T follicular helper cell (primary cell): ENCODE data around the gene RPUSD3.
"Not testable (repeated sequence)": the region's sequence is repeated elsewhere in the genome, so short reads cannot be mapped to it uniquely, and the experiment has no call there.

Experiments
- DNase-seq: peaks from one replicate; pipeline ENCODE4 v3.0.0-alpha.2; 2020; ENCODE audit warnings: low read depth

The RPUSD3 gene

DNA sequence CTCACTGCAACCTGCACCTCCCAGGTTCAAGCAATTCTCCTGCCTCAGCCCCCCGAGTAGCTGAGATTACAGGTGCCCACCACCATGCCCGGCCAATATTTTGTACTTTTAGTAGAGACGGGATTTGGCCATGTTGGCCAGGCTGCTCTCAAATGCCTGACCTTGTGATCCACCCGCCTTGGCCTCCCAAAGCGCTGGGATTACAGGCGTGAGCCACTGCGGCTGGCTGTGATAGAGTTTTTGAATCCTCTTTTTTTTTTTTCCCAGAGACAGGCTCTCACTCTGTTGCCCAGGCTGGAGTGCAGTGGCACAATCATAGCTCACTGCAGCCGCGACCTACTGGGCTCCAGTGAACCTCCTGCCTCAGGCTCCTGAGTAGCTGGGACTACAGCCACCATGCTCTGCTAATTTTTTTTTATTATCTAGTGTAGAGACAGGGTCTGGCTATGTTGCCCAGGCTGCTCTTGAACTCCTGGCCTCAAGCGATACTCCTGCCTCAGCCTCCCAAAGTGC is 21.4 kb upstream of the RPUSD3 start:
- not testable (repeated sequence) for DNase-seq

DNA sequence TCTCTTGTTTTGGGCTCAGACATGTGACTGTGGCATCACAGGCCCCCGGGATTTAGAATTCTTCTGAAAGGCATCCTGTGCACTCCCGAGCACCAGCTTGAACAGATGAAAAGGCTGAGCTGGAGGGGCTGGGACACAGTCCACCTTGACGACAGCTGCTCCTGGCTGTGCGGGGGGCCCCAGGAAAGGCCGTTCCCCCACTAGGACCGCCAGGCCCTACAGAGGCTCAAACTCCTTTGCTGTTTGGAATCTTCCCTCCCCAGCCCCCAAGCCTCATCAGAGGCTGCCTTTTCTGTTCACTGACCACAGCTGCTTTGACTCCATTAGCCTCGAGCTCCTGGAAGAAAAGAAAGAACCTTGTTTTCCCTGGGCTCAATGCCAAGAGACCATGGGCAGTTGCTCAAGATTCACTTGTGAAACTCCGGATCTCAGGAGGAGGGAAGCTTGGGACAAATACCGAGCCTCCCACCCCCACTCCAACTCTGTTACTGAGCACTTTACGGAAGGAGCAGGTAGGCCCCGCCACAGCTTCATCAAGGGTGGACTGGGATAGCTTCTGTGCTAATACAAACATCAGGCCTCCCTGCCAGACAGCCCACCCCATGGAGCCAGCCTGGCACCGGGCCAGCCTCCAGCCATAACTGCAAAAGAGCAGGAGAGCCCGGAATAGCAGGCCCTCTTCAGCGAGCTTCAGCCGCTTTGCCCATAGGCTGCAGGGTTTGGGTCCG is 20.6 kb upstream of the RPUSD3 start:
- DNase-seq, result no peak

DNA sequence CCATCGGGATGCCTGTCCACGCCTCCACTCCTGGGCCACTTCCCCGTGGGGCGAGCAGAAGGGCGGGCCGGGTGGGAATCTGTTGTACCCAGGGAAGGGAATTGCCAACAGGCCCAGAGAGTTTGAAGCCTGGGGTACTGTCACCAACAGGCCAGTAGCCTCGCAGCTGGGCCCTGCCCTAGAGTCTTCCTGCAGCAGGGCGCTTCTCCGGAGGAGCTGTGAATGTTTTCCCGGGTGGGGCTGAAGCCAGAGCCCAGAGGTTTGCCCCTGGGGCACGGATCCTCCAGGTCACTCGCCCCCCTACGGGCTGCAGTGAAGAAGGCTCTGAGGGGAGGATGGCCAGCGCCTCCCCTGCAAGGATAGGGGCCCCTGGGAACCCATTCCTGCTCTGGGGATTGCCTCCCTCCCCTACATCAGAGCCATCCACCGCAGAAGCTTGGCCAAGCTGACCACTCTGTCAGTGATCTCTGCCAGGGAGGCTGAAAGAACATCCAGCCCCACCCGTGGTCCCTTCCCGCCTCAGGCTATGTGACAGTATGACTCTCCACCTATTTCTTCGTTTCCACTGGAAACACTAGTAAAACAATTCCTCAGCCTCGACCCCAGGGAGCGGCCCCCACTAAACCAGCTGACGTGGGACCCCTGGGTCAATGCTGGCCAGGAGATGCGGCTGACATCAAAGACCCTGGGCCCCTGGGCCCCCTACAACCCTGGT is 19.4 kb upstream of the RPUSD3 start:
- no peak for DNase-seq

DNA sequence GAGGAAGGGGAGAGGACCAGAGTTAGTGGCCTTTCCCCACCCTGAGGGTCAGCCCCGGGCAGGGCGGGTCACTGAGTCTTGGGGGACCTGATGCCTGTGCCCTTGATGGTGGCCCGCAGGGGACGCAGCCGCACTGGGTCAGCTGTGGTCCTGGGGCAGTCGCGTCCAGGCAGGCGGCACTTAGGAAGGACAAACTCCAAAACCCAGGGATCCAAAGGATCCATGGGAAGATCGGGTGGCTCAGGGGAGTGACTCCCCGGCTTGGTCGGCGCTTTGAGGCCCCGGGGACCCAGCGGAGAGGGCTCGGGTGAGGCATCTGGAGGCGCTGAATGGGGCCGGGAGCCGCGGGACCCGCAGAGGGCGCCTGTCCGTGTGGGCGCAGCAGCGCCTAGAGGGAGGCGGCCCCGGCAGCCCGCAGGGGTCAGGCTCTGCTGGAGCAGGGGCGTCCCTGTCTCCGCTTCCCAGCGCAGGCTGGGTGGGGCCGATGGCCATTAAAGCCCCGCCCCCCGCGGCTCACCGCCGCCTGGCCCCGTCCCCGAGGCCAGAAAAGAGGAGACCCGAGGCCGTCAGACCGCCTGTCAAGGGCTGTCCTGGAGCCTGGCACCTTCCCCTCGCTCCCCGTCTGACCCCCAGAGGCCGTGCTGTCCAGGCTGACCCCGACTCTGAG is 18.7 kb upstream of the RPUSD3 start:
- DNase-seq, result no peak

DNA sequence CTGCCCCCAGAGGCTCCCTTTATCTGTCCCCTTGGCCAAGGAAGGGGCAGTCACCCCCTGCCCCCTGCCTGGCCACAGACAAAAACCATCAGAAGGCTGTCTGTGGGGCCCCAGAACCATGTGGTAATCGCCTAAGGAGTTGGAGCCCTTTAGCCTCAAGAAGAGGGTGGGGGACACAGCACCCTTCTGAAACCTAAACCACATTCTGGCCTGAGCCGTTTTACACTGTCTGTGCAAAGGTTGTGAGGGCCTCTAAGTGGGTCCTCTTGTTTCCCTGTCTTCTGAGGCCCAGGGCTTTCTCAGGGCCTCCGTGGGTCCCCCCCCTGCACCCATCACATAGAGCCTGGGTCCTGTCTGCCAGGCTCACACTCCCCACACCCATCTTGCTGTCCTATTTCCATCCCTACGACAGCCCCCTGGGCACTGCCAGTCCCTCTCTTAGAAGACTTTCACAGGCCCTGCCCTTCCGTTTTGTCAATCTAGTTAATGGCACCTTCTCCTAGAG is 17.9 kb upstream of the RPUSD3 start:
- no peak for DNase-seq

DNA sequence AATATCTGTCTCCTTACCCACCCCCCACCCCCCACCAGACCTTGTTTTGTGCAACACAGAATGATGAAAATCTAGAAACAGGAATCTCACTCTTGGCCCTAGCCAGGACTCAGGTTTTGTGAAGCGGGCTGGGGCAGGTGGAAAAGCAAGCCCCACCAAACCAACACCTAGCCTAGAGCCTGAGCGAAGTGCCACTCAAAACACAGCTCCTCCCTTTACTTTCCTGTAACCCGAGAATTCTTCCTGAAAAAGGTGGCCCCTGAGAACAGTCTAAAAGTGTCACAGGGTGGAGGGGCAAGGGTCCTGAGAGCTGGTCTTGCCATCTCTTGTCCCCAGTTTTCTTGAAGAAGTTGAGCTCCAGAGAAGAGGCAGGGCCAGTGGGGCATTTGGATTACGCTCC is 17.4 kb upstream of the RPUSD3 start:
- no peak for DNase-seq

DNA sequence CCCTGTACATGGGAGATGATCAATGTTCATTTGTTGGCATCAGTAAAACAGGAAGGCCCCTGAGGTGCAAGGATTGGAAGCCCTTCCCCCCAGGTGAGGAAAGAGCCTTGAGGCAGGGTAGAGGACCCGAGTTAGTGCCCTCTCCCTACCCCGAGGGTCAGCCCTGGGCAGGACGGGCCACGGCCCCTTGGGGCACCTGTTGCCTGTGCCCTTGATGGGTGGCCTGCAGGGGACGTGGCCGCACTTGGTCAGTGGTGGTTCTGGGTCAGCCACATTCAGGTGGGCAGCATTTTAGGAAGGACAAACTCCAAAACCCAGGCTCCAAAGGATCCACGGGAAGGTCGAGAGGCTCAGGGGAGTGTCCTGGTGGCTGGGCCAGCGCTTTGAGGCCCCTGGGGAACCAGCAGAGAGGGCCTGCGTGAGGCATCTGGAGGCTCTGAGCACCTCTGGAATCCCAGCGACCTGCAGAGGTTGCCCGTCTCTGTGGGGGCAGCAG is 15.8 kb upstream of the RPUSD3 start:
- no peak for DNase-seq

DNA sequence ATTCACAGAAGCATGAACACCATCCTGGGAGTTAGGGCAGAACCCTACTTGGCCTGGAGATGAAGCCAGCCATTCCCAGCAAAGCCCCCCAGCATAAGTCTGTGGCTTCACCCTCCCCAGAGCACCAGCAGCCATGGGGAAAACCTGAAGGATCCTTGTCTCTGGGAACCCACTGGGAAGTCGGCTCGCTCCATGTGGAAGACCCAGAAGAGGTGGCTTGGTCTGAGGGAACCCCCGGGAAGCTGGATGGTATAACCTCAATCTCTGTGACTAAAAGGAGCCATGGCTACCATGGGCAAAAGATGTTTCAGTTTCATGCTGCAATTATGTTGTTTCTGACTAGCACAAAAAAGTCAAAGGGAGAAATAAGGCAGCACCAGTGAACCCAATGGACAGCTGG is 11.8 kb upstream of the RPUSD3 start:
- DNase-seq, result no peak

DNA sequence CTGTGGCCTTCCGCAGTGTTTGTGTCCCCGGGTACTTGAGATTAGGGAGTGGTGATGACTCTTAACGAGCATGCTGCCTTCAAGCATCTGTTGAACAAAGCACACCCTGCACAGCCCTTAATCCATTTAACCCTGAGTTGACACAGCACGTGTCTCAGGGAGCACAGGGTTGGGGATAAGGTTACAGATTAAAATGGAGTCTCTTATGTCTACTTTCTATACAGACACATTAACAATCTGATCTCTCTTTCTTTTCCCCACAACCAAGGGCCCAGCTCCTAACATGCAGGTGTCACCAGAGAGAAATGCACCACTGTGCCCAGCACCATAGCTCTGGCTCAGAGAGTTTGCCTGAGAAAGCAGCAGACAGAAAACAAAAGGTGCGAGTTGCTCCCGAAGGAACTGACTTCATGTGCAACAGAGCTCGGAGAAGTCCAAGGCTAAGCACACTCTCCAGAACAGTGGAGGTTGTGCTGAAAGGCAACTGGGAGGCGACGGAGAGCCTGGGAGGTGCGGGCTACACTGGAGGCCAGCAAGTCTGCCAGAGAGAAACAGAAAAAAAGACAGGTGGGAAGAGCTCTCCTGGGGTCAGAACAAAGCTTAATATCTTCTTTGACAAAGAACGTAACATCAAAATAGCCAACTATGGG is 10.6 kb upstream of the RPUSD3 start:
- DNase-seq, result not testable (repeated sequence)

DNA sequence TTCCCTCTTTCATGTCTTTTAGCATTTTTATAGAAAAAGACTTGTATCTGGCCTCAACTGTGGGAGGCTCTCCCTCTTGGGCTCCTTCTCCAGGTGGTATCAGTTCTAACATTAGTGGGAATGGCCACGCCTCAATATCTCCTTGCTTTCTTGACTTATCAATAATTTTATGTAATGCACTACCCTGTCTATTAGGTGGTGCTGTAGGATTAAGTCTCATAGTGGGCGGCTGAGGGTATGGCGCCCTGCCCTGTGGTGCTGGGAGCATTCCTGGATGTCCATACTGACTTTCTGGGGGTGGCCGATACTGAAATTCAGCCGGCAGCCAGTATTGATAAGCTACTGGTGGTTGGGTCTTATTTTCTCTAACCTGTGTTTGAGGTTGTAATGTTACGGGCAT is 8.7 kb upstream of the RPUSD3 start:
- no peak for DNase-seq

DNA sequence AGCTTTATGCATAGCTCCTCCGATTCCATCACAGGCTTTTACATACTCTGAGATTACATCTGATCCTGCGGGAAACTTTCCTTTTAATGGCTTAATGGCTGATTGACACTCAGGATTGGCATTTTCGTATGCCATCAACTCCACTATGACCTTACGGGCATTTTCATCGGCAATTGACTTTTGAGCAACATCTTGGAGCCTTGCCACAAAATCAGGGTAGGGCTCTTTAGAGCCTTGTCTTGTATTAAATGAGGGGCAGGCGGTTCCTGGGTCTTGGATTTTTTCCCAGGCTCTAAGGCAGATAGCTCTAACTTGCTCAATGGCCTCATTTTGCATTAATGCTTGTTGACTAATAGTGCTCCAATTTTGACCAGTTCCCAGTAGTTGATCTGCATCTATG is 8.1 kb upstream of the RPUSD3 start:
- not testable (repeated sequence) for DNase-seq

DNA sequence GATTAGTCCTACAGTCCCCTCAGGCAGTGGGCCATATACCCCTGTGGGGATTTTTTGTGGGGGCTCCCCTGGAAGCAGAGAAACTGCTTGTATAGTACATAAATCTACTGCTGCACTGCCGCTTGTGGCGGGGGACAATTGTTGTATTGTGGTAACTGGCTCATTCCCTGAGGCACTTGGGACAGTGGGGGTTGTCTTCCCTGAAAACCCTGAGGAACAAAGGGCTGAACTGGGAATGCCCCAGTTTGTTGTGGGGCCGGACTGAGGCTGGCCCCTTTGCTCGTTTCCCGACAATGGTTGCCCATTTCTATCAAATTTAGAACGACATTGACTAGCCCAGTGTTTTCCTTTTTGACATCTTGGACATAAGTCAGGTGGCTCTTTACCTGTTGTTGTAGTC is 7.6 kb upstream of the RPUSD3 start:
- DNase-seq, result not testable (repeated sequence)

DNA sequence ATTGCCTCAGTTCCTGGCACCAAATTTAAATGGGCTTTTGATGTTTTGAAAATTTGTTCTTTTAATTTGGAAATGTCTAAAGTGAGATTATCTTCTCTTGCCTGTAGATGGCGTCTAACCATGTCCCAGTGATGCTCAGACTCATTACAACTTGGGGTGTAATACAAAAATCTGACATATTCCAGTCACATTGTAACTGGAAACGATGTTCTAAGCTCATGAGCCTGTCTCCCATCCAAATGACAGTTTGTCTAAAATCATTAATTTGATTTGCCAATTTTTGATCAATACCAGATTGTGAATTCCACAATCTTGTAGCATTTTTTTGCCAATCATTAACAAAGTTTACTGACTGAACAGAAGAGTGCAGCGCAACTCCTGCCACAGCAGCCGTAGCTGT is 5.1 kb upstream of the RPUSD3 start:
- not testable (repeated sequence) for DNase-seq

DNA sequence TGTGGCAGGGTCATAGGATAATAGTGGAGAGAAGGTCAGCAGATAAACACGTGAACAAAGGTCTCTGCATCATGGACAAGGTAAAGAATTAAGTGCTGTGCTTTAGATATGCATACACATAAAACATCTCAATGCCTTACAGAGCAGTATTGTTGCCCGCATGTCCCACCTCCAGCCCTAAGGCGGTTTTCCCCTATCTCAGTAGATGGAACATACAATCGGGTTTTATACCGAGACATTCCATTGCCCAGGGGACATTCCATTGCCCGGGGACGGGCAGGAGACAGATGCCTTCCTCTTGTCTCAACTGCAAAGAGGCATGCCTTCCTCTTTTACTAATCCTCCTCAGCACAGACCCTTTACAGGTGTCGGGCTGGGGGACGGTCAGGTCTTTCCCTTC is 4.1 kb upstream of the RPUSD3 start:
- DNase-seq, result not testable (repeated sequence)

DNA sequence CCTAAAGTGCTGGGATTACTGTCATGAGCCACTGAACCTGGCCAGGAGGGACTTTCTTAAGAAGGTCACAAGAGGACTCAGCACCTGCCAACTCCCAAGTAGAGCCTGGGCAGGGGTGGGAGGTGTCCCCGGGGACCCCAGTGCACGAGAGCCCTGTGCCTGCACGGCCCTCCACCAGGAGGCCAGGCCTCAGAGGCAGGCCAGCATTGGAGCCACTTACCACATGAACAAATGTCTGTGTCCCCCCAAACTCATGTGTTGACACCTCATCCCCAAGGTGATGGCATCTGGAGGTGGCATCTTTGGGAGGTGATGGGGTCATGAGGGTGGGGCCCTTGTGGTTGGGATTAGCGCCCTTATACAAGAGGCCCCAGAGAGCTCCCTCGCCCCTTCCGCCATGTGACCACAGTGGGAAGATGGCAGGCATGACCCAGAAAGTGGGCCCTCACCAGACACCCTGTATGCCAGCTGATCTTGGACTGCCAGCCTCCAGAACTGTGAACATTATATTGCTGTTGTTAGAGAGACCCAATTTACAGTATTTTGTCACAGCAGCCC is 3.2 kb upstream of the RPUSD3 start:
- DNase-seq, result no peak

DNA sequence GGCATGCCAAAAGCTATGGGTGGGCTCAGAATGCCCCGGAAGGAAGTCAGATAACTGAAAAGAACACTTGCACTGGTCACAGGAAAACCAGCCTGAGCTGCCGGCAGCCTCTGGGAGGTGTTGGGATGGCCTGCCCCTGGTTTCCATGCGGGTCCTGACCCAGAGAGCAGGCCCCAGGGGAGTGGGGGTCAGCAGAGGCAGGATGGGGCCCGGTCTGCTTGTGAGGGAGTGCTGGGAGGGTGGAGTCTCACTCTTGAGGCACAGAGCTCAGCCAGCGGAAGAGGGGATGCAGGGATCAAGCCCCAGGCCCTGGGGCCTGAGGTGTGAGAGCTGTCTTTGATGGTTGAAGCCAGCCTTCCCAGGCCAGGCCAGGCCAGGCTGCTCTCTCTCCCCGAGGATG is 2.4 kb upstream of the RPUSD3 start:
- no peak for DNase-seq

DNA sequence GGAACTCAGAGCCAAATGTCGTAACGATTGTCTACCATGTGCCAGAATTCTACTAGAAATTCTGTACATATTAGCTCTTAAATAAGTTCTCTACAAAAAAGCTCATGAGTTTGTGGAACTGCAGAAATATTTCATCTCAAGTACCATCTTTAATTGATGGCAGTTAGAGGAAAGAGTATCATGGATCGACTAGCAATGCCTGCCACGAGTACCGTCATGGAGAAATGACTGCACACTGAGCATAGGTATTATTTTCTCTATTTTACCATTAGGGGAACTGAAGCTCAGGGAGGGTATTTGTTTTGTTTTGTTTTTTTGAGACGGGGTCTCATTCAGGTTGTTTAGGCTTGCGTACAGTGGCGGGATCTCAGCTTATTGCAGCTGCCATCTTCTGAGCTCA is 2.8 kb downstream of the RPUSD3 start:
- no peak for DNase-seq

DNA sequence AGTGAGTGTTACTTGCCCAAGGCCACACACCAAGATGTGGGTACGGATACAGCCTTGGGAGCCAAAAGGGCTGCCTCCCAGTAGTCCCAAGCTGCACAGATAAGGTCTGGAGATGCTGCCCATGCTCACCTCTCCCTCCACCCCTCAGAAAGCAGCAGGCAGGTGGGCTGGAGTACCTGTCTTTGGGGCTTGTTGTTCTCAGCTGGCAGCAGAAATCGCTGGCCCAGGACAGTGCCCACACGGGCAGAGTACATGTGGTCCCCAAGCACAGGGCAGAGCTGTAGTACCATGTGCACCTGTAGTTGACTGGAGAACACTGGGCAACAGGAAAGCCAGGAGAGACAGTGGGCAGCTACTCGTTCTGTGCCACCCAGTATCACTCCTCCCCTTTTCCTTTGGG is 5.0 kb downstream of the RPUSD3 start:
- no peak for DNase-seq

DNA sequence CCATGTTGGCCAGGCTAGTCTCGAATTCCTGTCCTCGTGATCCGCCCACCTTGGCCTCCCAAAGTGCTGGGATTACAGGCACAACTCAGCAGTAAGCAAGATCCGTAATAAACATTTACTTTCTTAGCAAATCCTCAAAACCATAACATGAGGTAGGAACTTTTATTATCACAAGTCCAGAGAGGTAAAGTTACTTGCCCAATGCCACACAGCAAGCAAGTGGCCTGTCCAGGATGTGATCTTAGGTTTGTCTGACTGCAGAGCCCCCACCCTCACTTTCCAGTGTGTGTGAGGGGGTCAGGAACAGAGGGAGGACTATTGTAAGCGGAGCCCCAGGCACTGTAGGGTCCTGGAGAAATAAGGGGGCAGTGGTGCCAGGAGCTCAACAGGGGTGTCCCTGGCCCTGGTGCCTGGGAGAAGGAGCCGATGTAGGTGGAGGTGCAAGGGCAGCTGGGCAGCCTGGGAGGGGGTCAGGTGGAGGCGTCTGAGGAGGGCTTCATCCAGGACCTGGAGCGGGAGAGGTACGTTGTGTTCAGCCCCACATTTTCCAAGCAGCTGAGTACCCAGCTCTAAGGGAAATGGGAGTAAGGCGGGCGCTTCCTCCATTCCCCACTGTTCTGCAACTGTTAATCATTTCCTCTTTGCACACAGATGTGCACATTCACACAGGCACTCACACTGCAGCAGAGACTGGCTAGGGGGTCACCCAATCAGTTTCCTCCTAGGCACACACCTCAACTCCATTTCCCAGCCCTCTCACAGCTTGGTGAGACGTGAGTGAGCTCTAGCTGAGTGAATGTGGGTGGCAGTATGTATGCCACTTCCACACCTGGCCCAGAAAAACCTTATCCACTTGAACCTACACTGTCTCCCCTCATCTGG is 5.9 kb downstream of the RPUSD3 start:
- no peak for DNase-seq

DNA sequence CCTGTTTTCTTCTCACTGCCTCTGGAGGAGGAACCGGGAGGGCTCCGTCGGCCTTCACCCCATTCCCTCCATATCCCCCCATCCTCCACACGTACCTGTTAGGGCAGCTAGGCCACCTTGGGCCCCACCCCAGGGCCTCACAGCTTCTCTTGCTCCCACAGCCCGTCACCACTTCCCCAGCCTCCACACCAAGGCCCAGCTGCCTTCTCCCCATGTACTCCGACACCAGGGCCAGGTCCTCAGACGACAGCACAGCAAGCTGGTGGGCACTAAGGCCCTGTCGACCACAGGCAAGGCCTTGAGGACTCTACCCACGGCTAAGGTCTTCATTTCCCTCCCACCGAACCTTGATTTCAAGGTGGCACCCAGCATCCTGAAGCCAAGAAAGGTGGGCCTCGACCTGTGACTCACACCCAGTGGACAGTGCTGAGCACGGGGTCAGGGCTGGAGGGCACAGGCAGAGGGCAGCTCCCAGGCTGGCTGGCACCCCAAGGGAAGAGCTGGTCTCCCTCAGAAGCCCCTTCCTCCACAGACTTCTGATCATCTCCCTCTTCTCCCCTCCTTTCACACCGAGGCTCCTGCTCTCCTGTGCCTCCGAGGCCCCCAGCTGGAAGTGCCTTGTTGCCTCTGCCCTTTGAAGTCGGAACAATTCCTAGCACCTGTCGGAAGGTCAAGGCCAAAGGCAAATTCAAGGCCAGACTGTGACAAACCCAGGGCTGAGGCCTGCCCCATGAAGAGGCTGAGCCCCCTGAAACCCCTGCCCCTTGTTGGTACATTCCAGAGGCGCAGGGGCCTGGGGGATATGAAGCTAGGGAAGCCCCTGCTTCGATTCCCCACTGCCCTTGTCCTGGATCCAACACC is 9.1 kb downstream of the RPUSD3 start:
- no peak for DNase-seq
